CD4-positive, alpha-beta T cell treated with Interleukin-15 for 4 hours (primary cell): ENCODE results near the gene KIF6.

Experiments
- DNase-seq: peaks from one replicate; pipeline ENCODE4 v3.0.0-alpha.2; 2020; ENCODE audit warnings: low spot score

KIF6 gene

GRCh38 chr6:39664173-39664572 is 61.0 kb downstream of the KIF6 start:
- no peak for DNase-seq

- DNase-seq, result no peak
Observed at GRCh38 chr6:39657355-39658135, 67.7 kb downstream of the KIF6 start.

GRCh38 chr6:39654121-39654520 is 71.1 kb downstream of the KIF6 start:
- no peak for DNase-seq

- no peak for DNase-seq
Observed at GRCh38 chr6:39653612-39654011, 71.6 kb downstream of the KIF6 start.

- DNase-seq, result no peak
Observed at GRCh38 chr6:39649996-39650395, 75.2 kb downstream of the KIF6 start.

- DNase-seq, result no peak
Observed at GRCh38 chr6:39646751-39647420, 78.3 kb downstream of the KIF6 start.

GRCh38 chr6:39642270-39642669 is 82.9 kb downstream of the KIF6 start:
- DNase-seq, result no peak

- DNase-seq, result no peak
Observed at GRCh38 chr6:39638126-39638822, 86.9 kb downstream of the KIF6 start.

GRCh38 chr6:39634646-39635341 is 90.4 kb downstream of the KIF6 start:
- DNase-seq, result no peak

GRCh38 chr6:39625209-39625608 is 100.0 kb downstream of the KIF6 start:
- no peak for DNase-seq

- DNase-seq, result no peak
Observed at GRCh38 chr6:39623750-39624149, 101.5 kb downstream of the KIF6 start.

GRCh38 chr6:39617520-39617919 is 107.7 kb downstream of the KIF6 start:
- no peak for DNase-seq

GRCh38 chr6:39617026-39617425 is 108.2 kb downstream of the KIF6 start:
- DNase-seq, result no peak

- no peak for DNase-seq
Observed at GRCh38 chr6:39615622-39616021, 109.6 kb downstream of the KIF6 start.

- no peak for DNase-seq
Observed at GRCh38 chr6:39614393-39614950, 110.7 kb downstream of the KIF6 start.

- no peak for DNase-seq
Observed at GRCh38 chr6:39610221-39610620, 115.0 kb downstream of the KIF6 start.

GRCh38 chr6:39608652-39609345 is 116.4 kb downstream of the KIF6 start:
- no peak for DNase-seq

GRCh38 chr6:39602601-39603519 is 122.3 kb downstream of the KIF6 start:
- no peak for DNase-seq

- DNase-seq, result no peak
Observed at GRCh38 chr6:39599973-39600372, 125.2 kb downstream of the KIF6 start.

- no peak for DNase-seq
Observed at GRCh38 chr6:39599341-39599740, 125.9 kb downstream of the KIF6 start.
